Medulla oblongata (tissue), 1 donor: ENCODE data around the gene RBMS2.
A peak's percentile ranks its signal among the peaks of the same experiment; 100 is the strongest.
"Not testable (repeated sequence)": the region's sequence is repeated elsewhere in the genome, so short reads cannot be mapped to it uniquely, and the experiment has no call there.

Experiments used
- DNase-seq: peaks from one replicate; pipeline ENCODE4 v3.0.0-alpha.2; 2015; ENCODE audit errors: extremely low spot score

Gene RBMS2, protein sequence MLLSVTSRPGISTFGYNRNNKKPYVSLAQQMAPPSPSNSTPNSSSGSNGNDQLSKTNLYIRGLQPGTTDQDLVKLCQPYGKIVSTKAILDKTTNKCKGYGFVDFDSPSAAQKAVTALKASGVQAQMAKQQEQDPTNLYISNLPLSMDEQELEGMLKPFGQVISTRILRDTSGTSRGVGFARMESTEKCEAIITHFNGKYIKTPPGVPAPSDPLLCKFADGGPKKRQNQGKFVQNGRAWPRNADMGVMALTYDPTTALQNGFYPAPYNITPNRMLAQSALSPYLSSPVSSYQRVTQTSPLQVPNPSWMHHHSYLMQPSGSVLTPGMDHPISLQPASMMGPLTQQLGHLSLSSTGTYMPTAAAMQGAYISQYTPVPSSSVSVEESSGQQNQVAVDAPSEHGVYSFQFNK

DNA sequence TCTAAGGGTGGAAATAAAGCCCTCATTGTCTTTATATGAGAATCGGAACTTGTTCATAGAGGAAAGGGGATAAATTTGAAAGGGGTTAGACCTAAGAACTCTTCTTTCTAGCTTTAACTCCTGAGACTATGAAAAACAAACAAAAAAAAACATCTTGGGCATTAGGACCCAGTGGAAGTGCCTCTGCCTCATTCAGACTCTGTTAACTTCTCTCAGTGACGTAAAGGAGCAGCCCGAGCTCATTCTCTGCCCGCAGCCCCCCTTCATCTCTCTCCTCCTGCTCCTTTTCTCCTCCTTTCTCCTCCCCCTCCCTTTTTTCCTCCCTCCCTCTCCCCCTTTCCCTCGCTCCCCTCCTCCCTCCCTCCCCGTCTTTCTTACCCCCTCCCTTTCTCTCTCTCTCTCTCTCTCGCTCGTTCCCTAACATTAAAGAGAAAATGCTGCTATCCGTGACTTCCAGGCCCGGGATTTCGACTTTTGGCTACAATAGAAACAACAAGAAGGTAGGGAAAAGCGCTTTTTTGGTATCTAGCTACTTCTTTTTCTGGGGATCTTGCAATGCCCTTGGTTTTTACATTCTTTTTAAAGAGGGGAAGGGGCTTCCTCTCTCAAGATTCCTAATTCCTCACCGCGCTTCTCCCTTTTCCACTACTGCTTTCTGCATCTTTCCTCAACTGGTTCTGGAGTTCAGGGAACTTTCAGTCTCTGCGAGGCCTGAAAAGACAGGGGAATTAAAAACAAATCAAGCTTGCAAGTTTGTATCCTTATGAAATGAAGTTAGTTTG lies at the start of gene RBMS2:
RBMS2 (plus strand) TSS at position 231 of the 782 bp plus-strand sequence; CDS start at position 435, 204 bp downstream.
- peak; percentile 91 for DNase-seq

DNA sequence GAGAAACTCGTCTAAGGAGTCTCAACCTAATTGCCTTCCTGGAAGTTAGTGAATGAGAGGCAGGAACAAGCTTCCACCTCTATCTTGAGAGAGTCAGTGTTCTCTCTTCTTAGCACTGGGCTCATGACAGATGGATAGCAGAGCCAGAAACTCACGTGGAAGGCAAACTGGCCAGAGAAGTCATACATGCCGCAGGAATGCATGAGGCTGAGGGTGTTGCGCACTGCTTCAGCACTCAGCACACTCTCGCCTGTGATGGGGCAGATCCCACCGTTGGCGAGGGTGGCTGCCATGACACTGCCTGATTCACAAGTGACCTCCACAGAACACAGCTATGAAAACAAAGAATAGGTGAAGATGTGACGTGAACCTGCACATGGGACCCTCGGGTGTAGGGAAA lies 47.2 kb upstream of the RBMS2 start:
- no peak for DNase-seq

DNA sequence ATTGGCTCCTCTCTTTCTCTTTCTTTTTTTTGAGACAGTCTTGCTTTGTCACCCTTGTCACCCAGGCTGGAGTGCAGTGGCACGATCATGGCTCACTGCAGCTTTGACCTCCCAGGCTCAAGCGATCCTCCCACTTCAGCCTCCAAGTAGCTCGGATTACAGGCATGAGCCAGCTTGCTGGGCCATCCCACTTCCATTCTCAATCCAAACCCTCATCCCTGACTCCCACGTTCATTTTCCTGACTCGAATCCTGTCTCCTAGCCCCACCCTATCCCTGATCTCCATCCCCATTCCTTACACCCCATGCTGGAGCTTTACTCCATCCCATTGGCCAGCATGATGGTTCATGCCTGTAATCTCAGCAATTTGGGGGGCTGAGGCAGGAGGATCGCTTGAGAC lies 45.5 kb upstream of the RBMS2 start:
- no peak for DNase-seq

- DNase-seq = no peak
Measured at GRCh38 chr12:56476972-56477432, 44.6 kb upstream of the RBMS2 start.

- DNase-seq = no peak
Measured at GRCh38 chr12:56477521-56478225, 43.9 kb upstream of the RBMS2 start.

DNA sequence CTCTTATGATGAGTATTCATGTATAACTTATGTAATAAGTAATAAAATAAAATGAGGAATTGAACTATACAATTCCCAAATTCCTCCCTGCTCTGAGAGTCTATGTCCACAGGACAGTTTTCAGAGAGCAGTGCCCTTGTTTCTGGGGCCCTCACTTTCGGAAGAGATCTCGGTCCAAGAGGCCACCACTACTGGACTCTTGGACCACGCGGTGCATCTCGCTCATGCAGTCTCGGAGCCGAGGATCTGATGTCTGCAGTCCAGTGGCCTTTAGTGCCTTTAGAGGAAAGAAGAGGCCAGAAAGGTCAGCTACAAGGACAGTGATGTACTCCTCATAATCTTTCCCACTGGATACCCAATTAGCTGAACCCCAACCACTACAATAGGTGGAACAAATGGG lies 42.0 kb upstream of the RBMS2 start:
- DNase-seq = no peak

DNA sequence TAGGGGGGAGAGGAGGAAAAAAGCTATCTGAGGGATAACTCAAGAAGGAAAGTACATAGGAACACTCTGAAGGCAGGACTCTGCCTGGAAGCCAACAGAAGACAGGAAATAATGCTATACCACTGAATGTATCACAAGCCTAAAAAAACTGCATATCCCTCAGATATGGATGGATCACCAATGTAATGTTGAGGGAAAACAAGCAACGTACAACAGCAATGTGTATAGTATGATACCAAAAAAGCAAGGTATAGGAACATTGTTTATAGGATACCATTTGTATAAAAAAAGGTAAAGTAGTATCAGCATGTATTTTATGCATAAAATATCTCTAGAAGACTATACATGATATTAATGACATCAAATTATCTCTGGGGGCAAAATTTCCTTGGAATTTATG lies 37.1 kb upstream of the RBMS2 start:
- no peak for DNase-seq

DNA sequence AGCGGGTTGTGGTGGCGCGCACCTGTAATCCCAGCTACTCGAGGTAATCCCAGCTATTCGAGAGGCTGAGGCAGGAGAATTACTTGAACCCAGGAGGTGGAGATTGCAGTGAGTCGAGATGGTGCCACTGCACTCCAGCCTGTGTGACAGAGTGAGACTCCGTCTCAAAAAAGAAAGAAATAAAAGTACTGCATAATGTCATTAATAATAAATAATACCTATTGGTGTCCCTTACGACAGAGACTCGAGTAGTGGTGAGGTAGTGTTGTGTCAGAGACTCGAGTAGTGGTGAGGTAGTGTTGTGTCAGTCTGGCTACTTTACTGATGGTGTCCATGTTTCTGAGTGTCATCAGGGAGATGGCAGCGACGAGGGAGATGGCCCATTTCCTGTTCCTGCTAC lies 34.9 kb upstream of the RBMS2 start:
- no peak for DNase-seq

- no peak for DNase-seq
Measured at GRCh38 chr12:56487448-56488040, 34.1 kb upstream of the RBMS2 start.

DNA sequence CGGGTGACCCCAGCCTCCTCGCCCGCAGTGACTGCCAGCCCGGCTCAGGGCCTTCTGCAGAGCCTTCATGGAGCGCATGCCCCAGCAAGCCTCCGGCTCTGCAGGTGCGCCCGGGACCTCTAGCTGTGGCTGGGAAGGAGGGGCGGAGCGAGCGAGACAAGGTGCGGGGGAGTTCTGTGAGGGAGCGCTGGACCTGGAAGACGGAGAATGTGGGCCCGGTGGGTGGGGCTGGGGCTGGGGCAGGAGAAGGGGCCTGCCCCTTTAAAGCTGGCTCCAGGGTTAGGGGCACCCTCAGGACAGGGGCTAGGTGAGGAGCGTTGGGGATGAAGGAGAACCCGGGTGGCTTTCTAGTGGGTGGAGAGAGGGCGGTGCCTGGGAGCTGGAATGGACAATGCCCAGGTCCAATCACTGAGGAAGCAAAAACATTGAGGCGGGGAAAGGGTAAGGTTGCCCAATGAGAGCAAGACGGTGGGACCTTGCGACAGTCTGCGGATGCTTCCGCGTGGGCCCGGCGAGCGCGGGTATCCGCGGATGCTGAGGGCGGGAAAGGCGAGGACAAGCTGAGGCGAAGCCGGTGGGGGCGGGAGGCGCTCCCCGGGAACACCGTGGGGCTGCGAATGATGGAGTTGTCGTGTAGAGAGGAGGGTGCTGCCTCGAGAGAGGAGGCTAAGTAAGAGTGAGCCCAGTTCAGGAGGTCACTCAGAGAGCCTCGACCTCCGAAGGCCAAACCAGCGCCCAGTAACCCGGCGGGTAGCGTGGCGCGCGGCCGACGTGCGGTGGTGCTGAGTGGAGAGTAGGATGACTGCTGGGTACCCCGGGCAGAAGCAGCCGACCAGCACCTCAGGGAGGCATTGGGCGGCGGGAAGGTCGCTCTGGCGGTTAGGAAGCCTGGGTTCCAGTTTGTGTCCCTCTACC lies 33.3 kb upstream of the RBMS2 start, which contains the start of gene GLS2:
GLS2 (minus strand) TSS at position 121 of the 915 bp plus-strand sequence; CDS start at position 78, 43 bp downstream.
- DNase-seq = peak; percentile 89

DNA sequence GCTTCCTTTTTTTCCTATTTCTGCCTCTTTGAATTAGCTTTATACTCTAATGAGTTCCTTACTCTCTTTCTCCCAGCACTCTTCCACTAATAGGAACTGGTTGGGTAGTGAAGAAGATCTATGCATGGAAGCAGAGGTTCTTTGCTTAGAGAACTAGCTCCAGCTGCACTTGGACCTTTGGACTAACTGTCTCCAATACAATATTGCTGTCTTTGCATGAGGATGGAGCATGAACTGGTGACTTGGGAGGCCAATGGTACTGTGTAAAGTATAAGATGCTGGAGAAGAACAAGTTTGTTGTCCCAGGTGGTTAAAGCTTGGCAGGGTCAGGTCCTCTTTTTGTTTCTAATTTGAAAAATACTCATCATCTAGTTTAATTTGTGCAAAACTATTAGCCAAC lies 31.3 kb upstream of the RBMS2 start:
- no peak for DNase-seq

GRCh38 chr12:56493409-56494105 lies 28.1 kb upstream of the RBMS2 start:
- not testable (repeated sequence) for DNase-seq

DNA sequence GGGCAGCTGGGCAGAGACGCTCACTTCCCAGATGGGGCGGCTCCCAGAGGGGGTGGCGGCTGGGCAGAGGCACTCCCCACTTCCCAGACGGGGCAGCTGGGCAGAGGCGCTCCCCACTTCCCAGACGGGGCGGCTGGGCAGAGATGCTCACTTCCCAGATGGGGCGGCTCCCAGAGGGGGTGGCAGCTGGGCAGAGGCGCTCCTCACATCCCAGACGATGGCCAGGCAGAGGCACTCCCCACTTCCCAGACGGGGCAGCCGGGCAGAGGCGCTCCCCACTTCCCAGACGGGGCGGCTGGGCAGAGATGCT lies 27.6 kb upstream of the RBMS2 start:
- DNase-seq = not testable (repeated sequence)

GRCh38 chr12:56494481-56494880 lies 27.1 kb upstream of the RBMS2 start:
- DNase-seq = not testable (repeated sequence)

DNA sequence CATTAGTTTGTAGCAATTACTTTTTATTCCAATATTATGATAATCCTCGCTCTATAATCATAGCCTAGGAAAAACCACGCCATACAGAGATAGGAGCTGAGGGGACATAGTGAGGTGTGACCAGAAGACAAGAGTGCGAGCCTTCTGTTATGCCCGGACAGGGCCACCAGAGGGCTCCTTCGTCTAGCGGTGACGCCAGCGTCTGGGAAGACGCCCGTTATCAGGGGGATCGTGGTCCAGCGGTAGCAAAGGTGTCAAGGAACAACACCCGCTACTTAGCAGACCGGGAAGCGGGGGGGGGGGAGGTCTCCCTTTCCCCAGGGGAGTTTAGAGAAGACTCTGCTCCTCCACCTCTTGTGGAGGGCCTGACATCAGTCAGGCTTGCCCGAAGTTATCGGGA lies 24.9 kb upstream of the RBMS2 start:
- DNase-seq = peak; percentile 31

- not testable (repeated sequence) for DNase-seq
Measured at GRCh38 chr12:56498126-56498902, 23.3 kb upstream of the RBMS2 start.

DNA sequence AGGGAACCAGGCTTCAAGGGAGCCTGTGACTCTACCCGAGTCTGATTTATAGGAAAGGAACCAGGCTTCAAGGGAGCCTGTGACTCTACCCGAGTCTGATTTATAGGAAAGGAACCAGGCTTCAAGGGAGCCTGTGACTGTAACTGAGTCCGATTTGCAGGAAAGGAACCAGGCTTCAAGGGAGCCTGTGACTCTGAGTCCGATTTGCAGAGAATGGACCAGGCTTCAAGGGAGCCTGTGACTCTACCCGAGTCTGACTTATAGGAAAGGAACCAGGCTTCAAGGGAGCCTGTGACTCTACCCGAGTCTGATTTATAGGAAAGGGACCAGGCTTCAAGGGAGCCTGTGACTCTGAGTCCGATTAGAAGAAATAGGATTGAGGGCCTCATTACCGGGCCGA lies 22.2 kb upstream of the RBMS2 start:
- DNase-seq = not testable (repeated sequence)

GRCh38 chr12:56499879-56500278 lies 21.7 kb upstream of the RBMS2 start:
- not testable (repeated sequence) for DNase-seq

DNA sequence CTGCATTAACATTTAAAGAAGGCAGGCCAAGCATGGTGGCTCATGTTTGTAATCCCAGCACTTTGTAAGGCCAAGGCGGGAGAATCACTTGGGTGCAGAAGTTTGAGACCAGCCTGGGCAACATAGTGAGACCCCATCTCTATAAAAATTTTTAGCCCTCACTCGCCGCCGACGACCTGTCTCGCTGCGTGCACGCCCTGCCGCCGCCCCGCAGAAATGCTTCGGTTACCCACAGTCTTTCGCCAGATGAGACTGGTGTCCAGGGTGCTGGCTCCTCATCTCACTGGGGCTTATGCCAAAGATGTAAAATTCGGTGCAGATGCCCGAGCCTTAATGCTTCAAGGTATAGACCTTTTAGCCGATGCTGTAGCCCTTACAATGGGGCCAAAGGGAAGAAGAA lies 10.8 kb upstream of the RBMS2 start:
- no peak for DNase-seq

DNA sequence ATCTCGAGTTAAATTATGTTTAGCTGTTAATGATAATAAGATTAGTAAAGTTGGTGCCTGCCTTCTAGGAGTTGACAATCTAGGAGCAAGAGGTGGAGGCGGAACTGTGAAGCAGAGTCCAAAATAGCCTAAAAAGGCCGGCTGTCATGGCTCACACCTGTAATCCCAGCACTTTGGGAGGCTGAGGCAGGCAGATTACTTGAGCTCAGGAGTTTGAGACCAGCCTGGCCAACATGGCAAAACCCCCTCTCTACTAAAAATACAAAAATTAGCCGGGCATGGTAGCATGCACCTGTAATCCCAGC lies 7.7 kb upstream of the RBMS2 start:
- not testable (repeated sequence) for DNase-seq
